ENCODE data around the gene LIN37.

The LIN37 gene

DNA sequence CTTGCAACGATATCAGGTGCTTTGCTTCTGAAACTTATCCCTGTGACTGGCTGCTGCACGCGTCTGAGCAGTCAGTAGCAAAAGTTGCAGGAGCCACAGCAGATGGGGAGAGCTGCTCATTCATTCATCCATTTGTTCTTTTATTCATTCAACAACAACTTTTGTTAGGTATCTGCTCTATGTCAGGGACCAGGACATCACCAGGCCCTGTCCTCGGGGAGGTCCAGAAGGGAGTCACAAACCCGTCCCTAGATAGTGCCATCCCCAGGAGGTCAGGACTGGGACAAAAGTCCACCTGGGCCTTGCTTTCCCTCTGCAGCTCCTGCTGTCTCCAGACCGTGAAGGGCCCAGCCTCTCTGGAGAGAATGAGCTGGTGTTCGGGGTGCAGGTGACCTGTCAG lies 29.6 kb downstream of the LIN37 start:
- no peak for DNase-seq (ENCODE audit: low read depth)
- no peak overlapping the region for H3K4me3 ChIP-seq (ENCODE audit: low read depth, low read length)
- TF ChIP-seq, protein P1, sequence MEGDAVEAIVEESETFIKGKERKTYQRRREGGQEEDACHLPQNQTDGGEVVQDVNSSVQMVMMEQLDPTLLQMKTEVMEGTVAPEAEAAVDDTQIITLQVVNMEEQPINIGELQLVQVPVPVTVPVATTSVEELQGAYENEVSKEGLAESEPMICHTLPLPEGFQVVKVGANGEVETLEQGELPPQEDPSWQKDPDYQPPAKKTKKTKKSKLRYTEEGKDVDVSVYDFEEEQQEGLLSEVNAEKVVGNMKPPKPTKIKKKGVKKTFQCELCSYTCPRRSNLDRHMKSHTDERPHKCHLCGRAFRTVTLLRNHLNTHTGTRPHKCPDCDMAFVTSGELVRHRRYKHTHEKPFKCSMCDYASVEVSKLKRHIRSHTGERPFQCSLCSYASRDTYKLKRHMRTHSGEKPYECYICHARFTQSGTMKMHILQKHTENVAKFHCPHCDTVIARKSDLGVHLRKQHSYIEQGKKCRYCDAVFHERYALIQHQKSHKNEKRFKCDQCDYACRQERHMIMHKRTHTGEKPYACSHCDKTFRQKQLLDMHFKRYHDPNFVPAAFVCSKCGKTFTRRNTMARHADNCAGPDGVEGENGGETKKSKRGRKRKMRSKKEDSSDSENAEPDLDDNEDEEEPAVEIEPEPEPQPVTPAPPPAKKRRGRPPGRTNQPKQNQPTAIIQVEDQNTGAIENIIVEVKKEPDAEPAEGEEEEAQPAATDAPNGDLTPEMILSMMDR (IDR thresholded peaks at IDR 0.05; ENCODE audit: control insufficient read depth, extremely low read depth, insufficient read depth), result no peak

DNA sequence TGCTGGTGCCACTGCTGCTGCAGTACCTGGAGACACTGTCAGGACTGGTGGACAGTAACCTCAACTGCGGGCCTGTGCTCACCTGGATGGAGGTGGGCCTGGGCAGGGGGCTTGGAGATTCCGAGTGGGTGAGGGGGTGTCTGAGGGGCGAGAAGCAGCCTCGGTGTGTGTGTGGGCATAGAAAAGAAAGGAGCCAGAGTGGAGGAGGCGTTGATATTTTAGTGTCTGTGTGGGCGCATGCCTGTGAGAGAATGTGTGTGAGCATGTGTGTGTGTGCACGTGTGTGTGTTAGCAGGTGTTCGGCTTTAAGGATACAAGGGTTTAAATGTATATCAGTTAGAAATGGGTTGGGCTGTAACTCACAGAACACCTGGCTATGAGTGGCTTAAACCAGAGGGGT lies 30.7 kb downstream of the LIN37 start:
- no peak overlapping the region for H3K4me3 ChIP-seq (ENCODE audit: low read depth, low read length)
- TF ChIP-seq, protein P1 (IDR thresholded peaks at IDR 0.05; ENCODE audit: control insufficient read depth, extremely low read depth, insufficient read depth), result no peak
- DNase-seq (ENCODE audit: low read depth), result no peak

DNA sequence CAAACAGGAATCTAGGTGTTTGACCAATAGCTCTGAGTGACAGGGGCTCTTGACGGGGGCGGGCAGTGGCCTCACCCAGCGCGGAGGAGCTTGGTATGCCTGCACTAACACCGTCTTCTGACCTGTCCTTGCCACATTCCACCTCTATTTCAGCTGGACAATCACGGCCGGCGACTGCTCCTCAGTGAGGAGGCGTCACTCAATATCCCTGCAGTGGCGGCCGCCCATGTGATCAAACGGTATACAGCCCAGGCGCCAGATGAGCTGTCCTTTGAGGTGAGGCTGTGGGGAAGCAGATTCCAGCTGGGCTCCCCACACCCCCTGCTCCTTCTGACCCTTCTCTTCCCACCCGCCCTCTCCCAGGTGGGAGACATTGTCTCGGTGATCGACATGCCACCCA lies 31.7 kb downstream of the LIN37 start:
- DNase-seq (ENCODE audit: low read depth), result no peak
- TF ChIP-seq, protein P1 (IDR thresholded peaks at IDR 0.05; ENCODE audit: control insufficient read depth, extremely low read depth, insufficient read depth), result no peak
- no peak overlapping the region for H3K4me3 ChIP-seq (ENCODE audit: low read depth, low read length)

DNA sequence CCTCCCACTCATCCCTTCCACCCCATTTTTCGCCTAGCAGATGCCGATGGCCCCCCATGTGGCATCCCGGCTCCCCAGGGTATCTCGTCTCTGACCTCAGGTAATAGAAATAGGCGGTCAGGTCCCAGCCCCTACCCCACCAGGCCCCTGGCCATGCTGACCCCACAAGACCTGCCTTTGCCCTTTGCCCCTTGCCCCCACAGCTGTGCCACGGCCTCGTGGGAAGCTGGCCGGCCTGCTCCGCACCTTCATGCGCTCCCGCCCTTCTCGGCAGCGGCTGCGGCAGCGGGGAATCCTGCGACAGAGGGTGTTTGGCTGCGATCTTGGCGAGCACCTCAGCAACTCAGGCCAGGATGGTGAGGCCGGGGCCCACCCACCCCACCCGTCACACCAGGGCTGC lies 32.3 kb downstream of the LIN37 start:
- TF ChIP-seq, protein P1 (IDR thresholded peaks at IDR 0.05; ENCODE audit: control insufficient read depth, extremely low read depth, insufficient read depth), result no peak

GRCh38 chr19:35781650-35782049 lies 33.3 kb downstream of the LIN37 start:
- no peak overlapping the region for H3K4me3 ChIP-seq (ENCODE audit: low read depth, low read length)
- DNase-seq (ENCODE audit: low read depth), result no peak
- TF ChIP-seq, protein P1 (IDR thresholded peaks at IDR 0.05; ENCODE audit: control insufficient read depth, extremely low read depth, insufficient read depth), result no peak

More for the DNA sequence above, 32.3 kb downstream of the LIN37 start:
- no peak for DNase-seq (ENCODE audit: low read depth)
- no peak overlapping the region for H3K4me3 ChIP-seq (ENCODE audit: low read depth, low read length)

DNA sequence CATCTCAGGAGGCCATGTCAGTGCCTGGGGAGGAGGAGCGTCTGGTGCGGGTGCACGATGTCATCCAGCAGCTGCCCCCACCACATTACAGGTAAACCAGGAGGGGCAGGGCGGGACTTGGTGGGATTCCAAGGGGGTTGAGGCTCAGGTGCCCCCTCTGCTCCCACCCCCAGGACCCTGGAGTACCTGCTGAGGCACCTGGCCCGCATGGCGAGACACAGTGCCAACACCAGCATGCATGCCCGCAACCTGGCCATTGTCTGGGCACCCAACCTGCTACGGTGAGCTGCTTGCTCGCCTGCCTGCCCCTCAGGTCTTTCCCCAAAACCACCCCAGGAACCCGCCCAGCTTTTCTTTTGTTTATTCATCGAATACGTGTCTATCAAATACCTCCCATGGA lies 34.2 kb downstream of the LIN37 start:
- TF ChIP-seq, protein P1 (IDR thresholded peaks at IDR 0.05; ENCODE audit: control insufficient read depth, extremely low read depth, insufficient read depth), result no peak
- no peak for DNase-seq (ENCODE audit: low read depth)
- H3K4me3 ChIP-seq (ENCODE audit: low read depth, low read length), result no peak overlapping the region

Data from LNCaP clone FGC (cell line).